GM21381 (cell line): ENCODE results near the gene CDIPT.

Source experiments
- ATAC-seq: cut with Tn5 transposase; IDR thresholded peaks from one replicate; pipeline ENCODE4 v1.9.1; 2021; ENCODE audit warnings: mild to moderate bottlenecking, moderate library complexity; ENCODE audit not compliant: unreplicated experiment

CDIPT gene

DNA sequence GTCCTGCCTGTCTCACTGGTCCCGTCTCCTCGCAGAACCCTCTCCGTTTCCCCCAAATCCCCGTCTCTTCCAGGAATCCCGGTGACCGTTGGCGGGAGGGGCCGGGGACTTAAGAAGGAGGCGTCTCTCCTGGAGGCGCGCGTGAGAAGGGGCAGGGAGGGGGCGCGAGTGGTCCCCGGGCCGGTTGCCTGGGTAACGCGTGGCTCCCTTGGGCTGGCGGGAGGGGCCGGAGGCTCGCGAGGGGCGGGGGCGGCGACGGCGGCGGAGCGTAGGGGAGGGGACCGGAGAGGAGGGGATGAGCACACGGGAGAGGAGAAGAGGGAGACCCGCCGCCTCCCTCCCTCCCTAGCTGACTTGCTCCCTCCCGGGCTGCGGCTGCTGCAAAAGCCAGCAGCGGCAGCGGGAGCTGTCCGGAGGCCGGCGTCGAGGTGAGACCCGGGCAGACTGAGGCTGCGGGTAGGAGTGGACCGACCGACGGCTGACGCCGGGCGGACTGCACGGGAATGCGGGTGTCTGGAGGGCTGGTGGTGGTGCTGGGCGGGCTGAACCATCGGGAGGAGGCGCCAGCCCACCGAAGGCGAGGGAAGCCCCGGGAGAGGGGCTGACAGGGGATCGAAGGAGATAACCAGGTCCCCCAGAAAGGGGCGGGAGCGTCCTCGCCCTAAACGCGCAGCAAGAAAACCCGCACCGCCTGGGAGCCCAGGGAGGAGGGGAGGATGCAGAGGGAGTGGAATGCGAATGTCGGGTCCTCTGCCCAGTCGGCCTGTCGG is 50.9 kb downstream of the CDIPT start, which contains the start of gene PRRT2:
Gene PRRT2, plus strand, starts transcription at position 298 of the 770 bp plus-strand sequence. CDS start 862 bp downstream, outside the sequence.
- ATAC-seq = no peak

DNA sequence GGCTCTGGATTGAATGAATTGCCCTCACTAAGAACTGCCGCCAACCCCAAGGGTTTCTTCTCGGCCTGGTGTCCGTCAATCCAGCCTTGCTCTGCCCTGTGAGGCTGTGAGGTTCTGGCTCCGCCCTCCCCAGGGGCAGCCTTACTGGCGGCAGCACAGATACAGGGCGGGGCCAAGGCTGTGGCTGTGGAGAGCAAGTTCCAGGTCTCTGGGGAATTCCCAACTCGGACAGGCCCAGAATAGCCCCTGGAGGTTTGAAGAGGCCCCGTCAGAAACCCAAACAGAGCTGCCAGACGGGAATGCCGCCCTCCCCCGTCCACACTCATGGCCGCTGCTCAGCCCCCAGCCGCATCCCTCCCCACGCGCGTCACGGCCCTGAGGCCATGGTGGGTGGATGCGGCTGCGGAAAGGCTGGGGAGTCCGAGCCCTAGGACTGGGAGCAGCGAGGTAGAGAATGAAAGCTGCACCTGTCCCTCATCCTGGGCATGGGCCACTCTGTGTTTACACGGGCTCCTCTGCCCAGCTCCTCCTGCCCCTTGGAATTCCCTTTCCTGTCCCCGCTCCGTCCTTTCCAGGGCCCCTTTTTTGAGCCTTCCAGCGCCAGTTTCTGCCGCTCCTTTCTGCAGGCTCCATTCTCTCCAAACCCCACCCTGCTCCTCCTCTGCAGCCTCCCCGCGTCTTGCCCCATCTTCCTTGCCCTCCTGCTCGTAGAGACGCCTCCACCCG is 51.7 kb downstream of the CDIPT start:
- ATAC-seq = no peak

DNA sequence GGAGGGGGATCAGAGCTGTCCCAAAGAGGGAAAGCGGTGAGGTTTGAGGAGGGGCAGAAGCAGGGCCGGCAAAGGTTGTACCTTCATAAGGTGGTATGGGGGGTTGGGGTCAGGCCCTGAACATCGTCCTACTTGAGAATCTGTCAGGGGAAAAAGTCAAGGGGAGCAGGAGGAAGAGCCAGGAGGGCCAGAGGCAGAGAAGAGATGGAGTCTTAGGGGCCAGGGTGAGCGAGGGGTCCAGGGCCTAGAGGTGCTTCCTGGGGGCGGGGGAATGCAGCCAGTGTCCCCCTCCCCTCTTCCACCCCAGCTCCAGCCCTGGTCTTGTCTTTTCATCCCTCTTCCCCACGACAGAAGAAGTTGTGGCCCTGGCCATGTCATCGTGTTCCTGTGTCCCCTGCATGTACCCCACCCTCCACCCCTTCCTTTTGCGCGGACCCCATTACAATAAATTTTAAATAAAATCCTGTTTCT is 52.3 kb downstream of the CDIPT start:
- no peak for ATAC-seq

DNA sequence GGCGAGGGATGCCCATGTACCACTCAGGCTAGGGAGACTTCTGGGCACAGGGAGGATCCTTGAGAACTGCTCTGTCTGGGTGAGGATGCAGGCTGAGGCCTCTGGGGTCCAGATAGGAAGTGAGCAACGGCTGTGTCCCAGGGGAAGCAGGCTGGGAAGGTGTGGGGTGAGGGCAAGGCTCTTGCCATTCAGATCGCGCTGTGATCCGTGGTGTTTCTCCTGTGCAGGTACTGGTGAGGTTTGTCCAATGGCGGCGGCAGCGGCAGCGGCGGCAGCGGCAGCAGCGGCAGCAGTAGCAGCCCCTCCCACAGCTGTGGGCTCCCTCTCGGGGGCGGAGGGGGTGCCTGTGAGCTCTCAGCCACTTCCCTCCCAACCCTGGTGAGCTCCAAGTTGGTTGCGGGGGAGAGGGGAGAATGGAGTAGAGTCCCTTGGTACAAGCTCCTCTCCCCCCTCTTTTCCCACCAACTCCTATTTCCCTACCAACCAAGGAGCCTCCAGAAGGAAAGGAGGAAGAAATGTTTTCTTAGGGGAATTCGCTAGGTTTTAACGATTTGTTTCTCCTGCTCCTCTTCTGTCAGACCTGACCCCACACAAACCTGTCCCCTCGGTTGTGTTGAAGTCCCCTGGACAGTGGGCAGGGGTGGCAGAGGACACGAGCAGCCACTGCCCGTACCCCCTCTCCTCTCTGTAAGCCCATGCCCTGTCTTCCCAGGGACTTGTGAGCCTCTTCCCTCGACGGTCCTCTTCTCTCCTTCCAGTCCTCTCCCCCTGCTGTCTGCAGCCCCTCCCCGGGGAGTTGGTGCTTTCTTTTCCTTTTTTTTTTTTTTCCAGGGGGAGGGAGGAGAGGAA is 53.0 kb downstream of the CDIPT start:
- no peak for ATAC-seq

DNA sequence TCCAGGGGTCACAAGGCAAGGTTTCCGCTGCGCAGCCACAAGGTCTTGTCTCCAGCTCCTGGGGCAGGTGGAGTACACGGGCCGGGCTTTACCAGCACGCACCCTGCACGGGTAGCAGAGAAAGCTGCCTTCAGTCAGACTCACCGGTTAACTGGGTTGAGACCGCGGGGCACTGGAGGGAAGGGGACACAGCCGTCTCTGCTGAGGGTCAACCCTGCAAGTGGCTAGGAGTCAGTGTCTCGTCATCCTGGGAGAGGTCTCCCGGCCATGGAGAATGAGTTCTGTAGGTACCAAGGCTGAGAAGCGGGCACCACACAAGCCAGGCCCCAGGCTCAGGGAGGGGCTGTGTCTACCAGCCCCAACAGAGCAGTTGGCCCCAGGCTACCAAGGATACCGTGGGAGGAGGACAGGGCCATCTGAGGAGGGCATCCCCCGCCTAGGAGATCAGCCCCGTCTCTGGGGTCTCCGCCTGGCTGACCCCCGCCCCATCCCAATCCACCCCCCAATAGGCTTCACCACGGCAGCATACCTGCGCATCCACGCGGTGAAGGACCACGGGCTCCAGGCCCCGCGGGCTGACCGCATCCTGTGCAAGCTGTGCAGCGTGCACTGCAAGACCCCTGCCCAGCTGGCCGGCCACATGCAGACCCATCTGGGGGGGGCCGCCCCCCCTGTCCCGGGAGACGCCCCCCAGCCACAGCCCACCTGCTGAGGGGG is 53.8 kb downstream of the CDIPT start:
- ATAC-seq = no peak
